ENCODE measurements around the gene PYGM. TPM values are rescaled to one million over a fixed set of nuclear protein-coding genes. Genes with fewer than 3 reads are reported as not detected.

Gene PYGM
- total RNA-seq, 1 experiment from 2014 or later = 1.6 TPM

DNA sequence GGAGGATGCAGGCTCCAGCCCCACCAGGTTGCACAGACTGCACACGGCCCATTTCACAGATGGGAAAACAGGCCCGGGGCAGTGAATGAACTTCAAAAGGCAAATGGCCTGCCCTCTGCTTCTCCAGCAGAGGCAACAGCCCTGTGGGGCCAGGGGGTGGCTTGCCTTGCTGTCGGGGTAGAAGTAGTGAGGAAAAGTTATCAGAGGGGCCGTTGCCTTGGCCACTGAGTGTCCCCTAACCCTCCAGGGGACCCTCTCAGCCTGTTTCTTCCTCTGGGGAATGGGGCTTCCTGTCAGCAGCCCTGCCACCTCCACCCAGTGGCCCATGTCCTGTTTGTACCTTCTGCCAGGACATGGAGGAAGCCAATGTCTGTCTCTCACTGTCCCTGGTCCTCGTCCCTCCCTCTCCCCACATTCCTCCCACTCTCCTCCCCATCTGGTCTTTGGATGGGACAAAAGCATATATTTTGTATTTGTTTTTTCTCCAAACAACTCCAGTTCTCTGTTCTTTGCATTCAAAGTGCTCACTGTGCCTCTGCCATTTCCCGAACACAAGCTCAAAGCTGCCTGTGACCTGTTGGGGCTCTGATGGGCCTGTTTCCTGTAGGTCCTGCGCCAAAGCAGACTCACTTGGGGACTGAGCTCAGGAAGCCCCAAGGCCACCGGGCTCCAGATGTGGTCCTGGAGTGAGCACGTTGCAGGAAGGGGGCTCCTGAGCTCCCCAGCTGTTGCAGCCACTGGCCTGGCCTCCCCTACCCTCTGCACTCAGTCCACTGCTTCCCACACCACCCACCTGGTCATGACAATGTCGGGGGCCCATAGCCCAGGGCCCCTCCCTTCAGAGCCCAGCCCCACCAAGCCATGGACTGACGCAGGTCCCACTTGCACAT is 33.7 kb upstream of the PYGM start:
- DNase-seq = no peak
- ChIA-PET CTCF (interaction anchor here (0.6 kb wide), 1 partner anchor 52 kb away, joined by 4 read pairs; no protein-coding TSS in a partner anchor), POLR2A (ENCODE audit: unreplicated experiment) (no interaction called here)
- Histone ChIP-seq H4K20me1 (ENCODE audit: insufficient read depth) (no peaks in the 10 kb centered on the region), H3K4me2 (no peak overlapping the region), H2AFZ (no peak overlapping the region), H3K27me3 (ENCODE audit: insufficient read depth, low read depth) (no peaks in the 10 kb centered on the region), H3F3A (ENCODE audit: insufficient read depth, low read depth) (peaks cover 3% of the 10 kb centered on the region; the same call in 1 of the 2 replicates), H3K9me3 (ENCODE audit: insufficient read depth, low read depth) (no peaks in the 10 kb centered on the region), H3K36me3 (ENCODE audit: low read depth) (no peaks in the 10 kb centered on the region), H3K79me2 (ENCODE audit: low read depth) (no peaks in the 10 kb centered on the region), H3K4me3 (no peak overlapping the region), H3K27ac (no peak overlapping the region), H3K4me1 (replicated peaks; ENCODE audit: insufficient read depth) (no peaks in the 10 kb centered on the region), H3K9me2 (ENCODE audit: insufficient read depth) (no peaks in the 10 kb centered on the region)
- intact Hi-C loops (cut with micrococcal nuclease; ENCODE audit: unreplicated experiment) = no loop called here
- TF ChIP-seq EZH2 (IDR thresholded peaks at IDR 0.05; ENCODE audit: low read depth) = no peak
- TF ChIP-seq, protein P1, sequence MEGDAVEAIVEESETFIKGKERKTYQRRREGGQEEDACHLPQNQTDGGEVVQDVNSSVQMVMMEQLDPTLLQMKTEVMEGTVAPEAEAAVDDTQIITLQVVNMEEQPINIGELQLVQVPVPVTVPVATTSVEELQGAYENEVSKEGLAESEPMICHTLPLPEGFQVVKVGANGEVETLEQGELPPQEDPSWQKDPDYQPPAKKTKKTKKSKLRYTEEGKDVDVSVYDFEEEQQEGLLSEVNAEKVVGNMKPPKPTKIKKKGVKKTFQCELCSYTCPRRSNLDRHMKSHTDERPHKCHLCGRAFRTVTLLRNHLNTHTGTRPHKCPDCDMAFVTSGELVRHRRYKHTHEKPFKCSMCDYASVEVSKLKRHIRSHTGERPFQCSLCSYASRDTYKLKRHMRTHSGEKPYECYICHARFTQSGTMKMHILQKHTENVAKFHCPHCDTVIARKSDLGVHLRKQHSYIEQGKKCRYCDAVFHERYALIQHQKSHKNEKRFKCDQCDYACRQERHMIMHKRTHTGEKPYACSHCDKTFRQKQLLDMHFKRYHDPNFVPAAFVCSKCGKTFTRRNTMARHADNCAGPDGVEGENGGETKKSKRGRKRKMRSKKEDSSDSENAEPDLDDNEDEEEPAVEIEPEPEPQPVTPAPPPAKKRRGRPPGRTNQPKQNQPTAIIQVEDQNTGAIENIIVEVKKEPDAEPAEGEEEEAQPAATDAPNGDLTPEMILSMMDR (conservative IDR thresholded peaks at IDR 0.05) = no peak
- no TSS peak for BruUV-seq (replicated peaks)

DNA sequence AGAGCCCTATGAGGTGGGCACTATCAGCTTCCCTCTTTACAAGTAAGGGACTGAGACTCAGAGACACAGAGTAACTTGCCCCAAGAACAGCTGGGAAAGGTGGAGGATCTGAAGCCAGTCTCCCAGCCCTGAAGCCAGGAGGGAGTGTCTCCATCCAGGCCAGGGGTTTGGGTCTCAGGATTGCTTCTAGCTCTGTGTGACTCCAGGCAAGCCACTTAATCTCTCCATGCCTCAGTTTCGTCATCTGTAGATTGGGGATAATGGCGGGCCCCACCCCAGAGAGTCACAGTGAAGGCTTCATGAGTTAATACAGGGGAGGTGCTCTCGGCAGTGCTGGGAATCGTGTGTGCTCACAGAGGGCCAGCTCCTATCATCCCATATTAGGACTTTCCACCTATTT is 32.7 kb upstream of the PYGM start:
- Histone ChIP-seq H3K9me2 (ENCODE audit: insufficient read depth) (no peaks in the 10 kb centered on the region), H3K27ac (no peak overlapping the region), H3K27me3 (ENCODE audit: insufficient read depth, low read depth) (no peaks in the 10 kb centered on the region), H3K4me3 (no peak overlapping the region), H3K36me3 (ENCODE audit: low read depth) (no peaks in the 10 kb centered on the region), H3K4me1 (replicated peaks; ENCODE audit: insufficient read depth) (no peaks in the 10 kb centered on the region), H3K79me2 (ENCODE audit: low read depth) (no peaks in the 10 kb centered on the region), H2AFZ (no peak overlapping the region), H3F3A (ENCODE audit: insufficient read depth, low read depth) (no peaks in the 10 kb centered on the region), H3K4me2 (no peak overlapping the region), H4K20me1 (ENCODE audit: insufficient read depth) (no peaks in the 10 kb centered on the region), H3K9me3 (ENCODE audit: insufficient read depth, low read depth) (no peaks in the 10 kb centered on the region)
- ChIA-PET POLR2A (ENCODE audit: unreplicated experiment) (interaction anchor here (0.6 kb wide), 1 partner anchor 1010 kb away, joined by 5 read pairs; no protein-coding TSS in a partner anchor), CTCF (no interaction called here)
- no peak for DNase-seq
- intact Hi-C loops (cut with micrococcal nuclease; ENCODE audit: unreplicated experiment) = no loop called here
- TF ChIP-seq, protein P1 (conservative IDR thresholded peaks at IDR 0.05) = no peak
- no peak for TF ChIP-seq EZH2 (IDR thresholded peaks at IDR 0.05; ENCODE audit: low read depth)
- no TSS peak for BruUV-seq (replicated peaks)

- H4K20me1 ChIP-seq (ENCODE audit: insufficient read depth) = no peaks in the 10 kb centered on the region
- POLR2A ChIA-PET (ENCODE audit: unreplicated experiment) = no interaction called here
- no peak for DNase-seq
- intact Hi-C loops (cut with micrococcal nuclease; ENCODE audit: unreplicated experiment) = no loop called here
- no TSS peak for BruUV-seq (replicated peaks)
- CTCF ChIA-PET = interaction anchor here (0.5 kb wide), 1 partner anchor 10 kb away, joined by 3 read pairs; no protein-coding TSS in a partner anchor
- no peak overlapping the region for H2AFZ ChIP-seq
- H3K36me3 ChIP-seq (ENCODE audit: low read depth) = no peaks in the 10 kb centered on the region
- no peak overlapping the region for H3K4me3 ChIP-seq
- no peak for TF ChIP-seq EZH2 (IDR thresholded peaks at IDR 0.05; ENCODE audit: low read depth)
- TF ChIP-seq, protein P1 (conservative IDR thresholded peaks at IDR 0.05) = no peak
- H3K79me2 ChIP-seq (ENCODE audit: low read depth) = no peaks in the 10 kb centered on the region
- H3K4me2 ChIP-seq = no peak overlapping the region
- no peak overlapping the region for H3K27ac ChIP-seq
- no peaks in the 10 kb centered on the region for H3K27me3 ChIP-seq (ENCODE audit: insufficient read depth, low read depth)
- H3F3A ChIP-seq (ENCODE audit: insufficient read depth, low read depth) = no peaks in the 10 kb centered on the region
- no peaks in the 10 kb centered on the region for H3K4me1 ChIP-seq (replicated peaks; ENCODE audit: insufficient read depth)
- no peaks in the 10 kb centered on the region for H3K9me2 ChIP-seq (ENCODE audit: insufficient read depth)
- H3K9me3 ChIP-seq (ENCODE audit: insufficient read depth, low read depth) = no peaks in the 10 kb centered on the region
Observed at GRCh38 chr11:64791781-64792291, 32.1 kb upstream of the PYGM start.
